Uterus (tissue), 4 donors: ENCODE measurements around the gene TAF6. TPM values are rescaled to one million over a fixed set of nuclear protein-coding genes. Genes with fewer than 3 reads are reported as not detected.

Experiments
- DNase-seq, 2 donors: peaks; one replicate each; pipeline ENCODE4 v3.0.0-alpha.2; 2019 to 2020
- H3K27ac ChIP-seq, 2 donors: fragments of 200-600 bp; sonication (generic); 1 replicate in 1 of 2; 2 replicates in 1 of 2; pipeline ENCODE4 v1.5.1; 2016 to 2018
- H3K27me3 ChIP-seq, 2 donors: fragments of 200-600 bp; sonication (generic); one replicate each; pipeline ENCODE4 v1.5.1; 2018 to 2019; ENCODE audit warnings: control low read depth in 1 of 2
- H3K36me3 ChIP-seq, 2 donors: fragments of 200-600 bp; sonication (generic); one replicate each; pipeline ENCODE4 v1.5.1; 2019; ENCODE audit warnings: control low read depth in 1 of 2
- H3K4me1 ChIP-seq, 2 donors: fragments of 200-600 bp; sonication (generic); one replicate each; pipeline ENCODE4 v1.5.1; 2018 to 2019; ENCODE audit warnings: control low read depth in 1 of 2
- H3K4me3 ChIP-seq, 2 donors: fragments of 200-600 bp; sonication (generic); 1 replicate in 1 of 2; 2 replicates in 1 of 2; pipeline ENCODE4 v1.5.1; 2018 to 2019; ENCODE audit warnings: mild to moderate bottlenecking in 1 of 2
- H3K9me3 ChIP-seq, 2 donors: fragments of 200-600 bp; sonication (generic); one replicate each; pipeline ENCODE4 v1.5.1; 2019; ENCODE audit warnings: control low read depth in 1 of 2
- CTCF ChIP-seq, 4 experiments: fragments of 200-600 bp in 2 of 4; fragments of 450-650 bp in 2 of 4; sonication (generic) in 2 of 4; IDR thresholded peaks; one replicate each; pipeline ENCODE4 v1.5.1; 2016 to 2019; ENCODE audit warnings: antibody characterized with exemption in 4 of 4, mild to moderate bottlenecking in 2 of 4, moderate library complexity in 1 of 4
- POLR2A ChIP-seq, 2 donors: fragments of 450-650 bp; IDR thresholded peaks; one replicate each; pipeline ENCODE4 v1.6.1; 2016; ENCODE audit warnings: antibody characterized with exemption in 2 of 2, mild to moderate bottlenecking in 1 of 2, moderate library complexity in 1 of 2
- intact Hi-C: fragments of 100-400 bp; cut with DNase I; formaldehyde crosslinking; loops from one replicate; pipeline ENCODE4 v1.15.1; 2023; ENCODE audit warnings: low total_unique reads
- total RNA-seq, 4 donors: library from RNA; depleted of rRNA in 3 of 4; stranded (reverse); fragments of >200 nt in 3 of 4; gene quantifications; one replicate each; pipeline versions ENCODE4 v1.1.0 to v1.2.4, GENCODE V29; 2014 to 2023
- donor health status: DM: yes; HTN: yes; CAD: no.

The TAF6 gene
- total RNA-seq, 4 donors from 2014 or later: 23.5 to 68.9 (median 67.7) TPM

GRCh38 chr7:100093925-100094486 lies 25.2 kb downstream of the TAF6 start:
- Histone ChIP-seq H3K36me3 (no peaks in the 10 kb centered on the region), H3K27me3 (no peaks in the 10 kb centered on the region), H3K27ac (no peak overlapping the region), H3K9me3 (no peaks in the 10 kb centered on the region), H3K4me3 (no peak overlapping the region), H3K4me1 (peaks cover 0 to 2% of the 10 kb centered on the region in 2 donors)
- intact Hi-C loops: no loop called here
- no peak for TF ChIP-seq CTCF (IDR thresholded peaks at IDR 0.05)
- TF ChIP-seq POLR2A (IDR thresholded peaks at IDR 0.05): no peak
- DNase-seq: no peak

GRCh38 chr7:100093498-100093897 lies 25.7 kb downstream of the TAF6 start:
- no peaks in the 10 kb centered on the region for H3K27me3 ChIP-seq
- no peak for TF ChIP-seq CTCF (IDR thresholded peaks at IDR 0.05)
- TF ChIP-seq POLR2A (IDR thresholded peaks at IDR 0.05): no peak
- intact Hi-C loops: no loop called here
- H3K4me1 ChIP-seq: no peaks in the 10 kb centered on the region
- DNase-seq: no peak
- no peaks in the 10 kb centered on the region for H3K9me3 ChIP-seq
- H3K4me3 ChIP-seq: no peak overlapping the region
- no peaks in the 10 kb centered on the region for H3K36me3 ChIP-seq
- no peak overlapping the region for H3K27ac ChIP-seq

GRCh38 chr7:100093054-100093453 lies 26.1 kb downstream of the TAF6 start:
- Histone ChIP-seq H3K9me3 (no peaks in the 10 kb centered on the region), H3K27ac (no peak overlapping the region), H3K36me3 (no peaks in the 10 kb centered on the region), H3K4me3 (no peak overlapping the region), H3K4me1 (peaks cover 0 to 4% of the 10 kb centered on the region in 2 donors), H3K27me3 (no peaks in the 10 kb centered on the region)
- intact Hi-C loops: no loop called here
- TF ChIP-seq POLR2A (IDR thresholded peaks at IDR 0.05) (no peak), CTCF (IDR thresholded peaks at IDR 0.05) (no peak)
- no peak for DNase-seq

- TF ChIP-seq CTCF (IDR thresholded peaks at IDR 0.05) (no peak), POLR2A (IDR thresholded peaks at IDR 0.05) (no peak)
- intact Hi-C loops: no loop called here
- no peaks in the 10 kb centered on the region for H3K9me3 ChIP-seq
- no peak overlapping the region for H3K27ac ChIP-seq
- no peaks in the 10 kb centered on the region for H3K27me3 ChIP-seq
- H3K36me3 ChIP-seq: no peaks in the 10 kb centered on the region
- no peak overlapping the region for H3K4me3 ChIP-seq
- peaks cover 0 to 10% of the 10 kb centered on the region in 2 donors for H3K4me1 ChIP-seq
- no peak for DNase-seq
Observed at GRCh38 chr7:100091411-100092181, 27.6 kb downstream of the TAF6 start.
